HCT116 (cell line): Measurements from ENCODE around the gene GRIK3. TPM values are rescaled to one million over a fixed set of nuclear protein-coding genes. Genes with fewer than 3 reads are reported as not detected.

Experiments
- ATAC-seq: fragments of 200-7000 bp; cut with Tn5 transposase; 2 replicates; pipeline ENCODE4 v1.9.1; 2020; ENCODE audit warnings: mild to moderate bottlenecking, moderate library complexity
- BruUV-seq: library from RNA; stranded (reverse); fragments of 400-500 nt; replicated peaks from 2 replicates; lab custom pipeline; 2021; lab: Mats Ljungman, UMichigan
- CTCF ChIA-PET: fragments of 300-600 bp; sonication (Branson Sonifier 250); formaldehyde crosslinking; loops from one replicate; lab custom pipeline; 2021; ENCODE audit warnings: antibody characterized with exemption; lab: Charles Lee
- POLR2A ChIA-PET: fragments of 300-600, 350-600 bp; sonication (Branson Sonifier 250); formaldehyde crosslinking; loops from one replicate; lab custom pipeline; 2021; ENCODE audit warnings: antibody characterized with exemption; lab: Charles Lee
- RAD21 ChIA-PET, 2 experiments: fragments of 300-600 bp; sonication (Branson Sonifier 250); formaldehyde crosslinking; loops; one replicate each; lab custom pipeline; 2023; ENCODE audit warnings: low total read pairs in 2 of 2; ENCODE audit not compliant: uncharacterized antibody in 2 of 2, unreplicated experiment in 2 of 2, low non-redundant PET in 1 of 2; lab: Charles Lee
- DNase-seq: peaks from one replicate; pipeline ENCODE4 v3.0.0-alpha.2; 2010; ENCODE audit warnings: low read depth, low spot score
- H2AFZ ChIP-seq: fragments of 200-600 bp; shearing (Covaris generic), sonication (generic); 2 replicates; pipeline ENCODE4 v1.6.1; 2017; ENCODE audit warnings: low read depth, mixed run types, mixed read lengths, antibody characterized with exemption, low read length; ENCODE audit not compliant: poor library complexity, severe bottlenecking
- H3K27ac ChIP-seq: 2 replicates; pipeline ENCODE4 v1.5.1; 2012; ENCODE audit warnings: low read depth, low read length
- H3K27me3 ChIP-seq: fragments of 200-600 bp; sonication (generic); 2 replicates; pipeline ENCODE4 v1.6.1; 2016; ENCODE audit warnings: mixed run types, low read length, mixed read lengths; ENCODE audit not compliant: insufficient read depth
- H3K36me3 ChIP-seq, 2 experiments: fragments of 200-500 bp in 1 of 2; fragments of 200-600 bp in 1 of 2; sonication (Bioruptor generic) in 1 of 2; sonication (generic) in 1 of 2; 2 replicates each; pipeline versions ENCODE4 v1.5.1 to v1.6.1; 2014 to 2016; ENCODE audit warnings: low read length in 2 of 2, inconsistent platforms in 1 of 2, mixed read lengths in 1 of 2, mixed run types in 1 of 2; ENCODE audit not compliant: insufficient read depth in 2 of 2, control insufficient read depth in 1 of 2
- H3K4me1 ChIP-seq, 2 experiments: fragments of 200-600 bp in 1 of 2; sonication (generic) in 1 of 2; 2 replicates each; pipeline versions ENCODE4 v1.5.1 to v1.6.1; 2012 to 2017; ENCODE audit warnings: low read length in 2 of 2, inconsistent platforms in 1 of 2, mild to moderate bottlenecking in 1 of 2, mixed read lengths in 1 of 2, mixed run types in 1 of 2, moderate library complexity in 1 of 2; ENCODE audit not compliant: insufficient read depth in 2 of 2, control insufficient read depth in 1 of 2
- H3K4me2 ChIP-seq: fragments of 200-600 bp; sonication (generic); 2 replicates; pipeline ENCODE4 v1.6.1; 2017; ENCODE audit warnings: mixed run types, low read length, mixed read lengths
- H3K4me3 ChIP-seq, 2 experiments: fragments of 200-600 bp in 1 of 2; sonication (generic) in 1 of 2; replicated peaks in 1 of 2; 2 replicates each; pipeline ENCODE4 v1.5.1; 2011 to 2016; ENCODE audit warnings: low read length in 2 of 2, control low read depth in 1 of 2, low read depth in 1 of 2, mild to moderate bottlenecking in 1 of 2, mixed read lengths in 1 of 2, mixed run types in 1 of 2
- H3K79me2 ChIP-seq: fragments of 200-600 bp; sonication (generic); 2 replicates; pipeline ENCODE4 v1.6.1; 2017; ENCODE audit warnings: mild to moderate bottlenecking, mixed run types, low read length, moderate library complexity, mixed read lengths; ENCODE audit not compliant: insufficient read depth
- H3K9ac ChIP-seq: fragments of 200-600 bp; sonication (generic); 2 replicates; pipeline ENCODE4 v1.6.1; 2016; ENCODE audit warnings: low read length, mixed read lengths
- H3K9me2 ChIP-seq: fragments of 200-600 bp; sonication (generic), shearing (Covaris generic); 2 replicates; pipeline ENCODE4 v1.6.1; 2017; ENCODE audit warnings: mixed run types, mild to moderate bottlenecking, moderate library complexity; ENCODE audit not compliant: insufficient read depth
- H3K9me3 ChIP-seq, 2 experiments: fragments of 200-500 bp in 1 of 2; fragments of 200-600 bp in 1 of 2; sonication (Bioruptor generic) in 1 of 2; sonication (generic) in 1 of 2; 2 replicates each; pipeline ENCODE4 v1.6.1; 2014 to 2017; ENCODE audit warnings: low read length in 2 of 2, mixed read lengths in 2 of 2, inconsistent platforms in 1 of 2, low read depth in 1 of 2, mild to moderate bottlenecking in 1 of 2, mixed run types in 1 of 2, moderate library complexity in 1 of 2; ENCODE audit not compliant: control insufficient read depth in 1 of 2, insufficient read depth in 1 of 2
- H4K20me1 ChIP-seq: fragments of 200-600 bp; sonication (generic), shearing (Covaris generic); 2 replicates; pipeline ENCODE4 v1.6.1; 2017; ENCODE audit warnings: mixed run types, mild to moderate bottlenecking, moderate library complexity; ENCODE audit not compliant: insufficient read depth
- CBX3 ChIP-seq: IDR thresholded peaks from 2 replicates; pipeline ENCODE4 v1.6.1; 2012; ENCODE audit warnings: low read depth
- CEBPB ChIP-seq: IDR thresholded peaks from 2 replicates; pipeline ENCODE4 v1.6.1; 2012; ENCODE audit warnings: low read depth
- EGR1 ChIP-seq: IDR thresholded peaks from 2 replicates; pipeline ENCODE4 v1.6.1; 2012; ENCODE audit warnings: low read depth
- ELF1 ChIP-seq: IDR thresholded peaks from 2 replicates; pipeline ENCODE4 v1.6.1; 2012; ENCODE audit warnings: low read depth, borderline replicate concordance
- EZH2 ChIP-seq: fragments of 200-600 bp; sonication (generic); IDR thresholded peaks from 2 replicates; pipeline ENCODE4 v1.6.1; 2017; ENCODE audit warnings: antibody characterized with exemption, mixed run types
- FOSL1 ChIP-seq: IDR thresholded peaks from 2 replicates; pipeline ENCODE4 v1.6.1; 2012; ENCODE audit warnings: low read depth
- JUND ChIP-seq: IDR thresholded peaks from 2 replicates; pipeline ENCODE4 v1.6.1; 2012
- MAX ChIP-seq: IDR thresholded peaks from 2 replicates; pipeline ENCODE4 v1.6.1; 2012
- POLR2A ChIP-seq: IDR thresholded peaks from 2 replicates; pipeline ENCODE4 v1.7.0; 2011; ENCODE audit warnings: borderline replicate concordance; ENCODE audit not compliant: insufficient read depth, insufficient read length; ENCODE audit errors: extremely low read depth
- POLR2AphosphoS5 ChIP-seq: IDR thresholded peaks from 2 replicates; pipeline ENCODE4 v1.6.1; 2011; ENCODE audit warnings: mild to moderate bottlenecking, low read depth, low read length, moderate library complexity
- SRF ChIP-seq: IDR thresholded peaks from 2 replicates; pipeline ENCODE4 v1.6.1; 2012; ENCODE audit warnings: low read depth
- YY1 ChIP-seq: IDR thresholded peaks from 2 replicates; pipeline ENCODE4 v1.6.1; 2011; ENCODE audit warnings: low read length, low read depth, moderate library complexity, mild to moderate bottlenecking; ENCODE audit not compliant: insufficient replicate concordance; ENCODE audit errors: extremely low read depth
- intact Hi-C: fragments of 100-400 bp; cut with micrococcal nuclease; formaldehyde crosslinking; loops from 2 replicates; pipeline ENCODE4 v1.10.0; 2022
- total RNA-seq: library from RNA; stranded (reverse); gene quantifications from one replicate; pipeline ENCODE4 v1.2.1, GENCODE V29; 2021; ENCODE audit not compliant: unreplicated experiment
- TF ChIP-seq, protein P1 (sequence below): IDR thresholded peaks from 2 replicates; pipeline ENCODE4 v1.6.1; 2011; ENCODE audit warnings: mild to moderate bottlenecking, low read length, moderate library complexity; ENCODE audit not compliant: insufficient replicate concordance; ENCODE audit errors: extremely low read depth
- TF ChIP-seq, protein P2 (sequence below): IDR thresholded peaks from 2 replicates; pipeline ENCODE4 v1.6.1; 2012

The GRIK3 gene
- total RNA-seq, 1 experiment from 2014 or later = not detected

GRCh38 chr1:36863500-36863899 is 170.8 kb downstream of the GRIK3 start:
- Histone ChIP-seq H3K27ac (no peak overlapping the region), H3K9ac (no peak overlapping the region), H2AFZ (no peak overlapping the region), H3K4me2 (no peak overlapping the region), H3K4me3 (no peak overlapping the region), H3K79me2 (no peaks in the 10 kb centered on the region), H3K9me2 (no peaks in the 10 kb centered on the region), H3K27me3 (peaks cover 43% of the 10 kb centered on the region)
- no TSS peak for BruUV-seq
- ChIA-PET RAD21 (no interaction called here), CTCF (interaction anchor here (1.0 to 1.5 kb wide), 8 partner anchors 9 to 571 kb away, joined by 3 to 7 read pairs (median 3); no protein-coding TSS in a partner anchor), POLR2A (no interaction called here)
- TF ChIP-seq, protein P1, sequence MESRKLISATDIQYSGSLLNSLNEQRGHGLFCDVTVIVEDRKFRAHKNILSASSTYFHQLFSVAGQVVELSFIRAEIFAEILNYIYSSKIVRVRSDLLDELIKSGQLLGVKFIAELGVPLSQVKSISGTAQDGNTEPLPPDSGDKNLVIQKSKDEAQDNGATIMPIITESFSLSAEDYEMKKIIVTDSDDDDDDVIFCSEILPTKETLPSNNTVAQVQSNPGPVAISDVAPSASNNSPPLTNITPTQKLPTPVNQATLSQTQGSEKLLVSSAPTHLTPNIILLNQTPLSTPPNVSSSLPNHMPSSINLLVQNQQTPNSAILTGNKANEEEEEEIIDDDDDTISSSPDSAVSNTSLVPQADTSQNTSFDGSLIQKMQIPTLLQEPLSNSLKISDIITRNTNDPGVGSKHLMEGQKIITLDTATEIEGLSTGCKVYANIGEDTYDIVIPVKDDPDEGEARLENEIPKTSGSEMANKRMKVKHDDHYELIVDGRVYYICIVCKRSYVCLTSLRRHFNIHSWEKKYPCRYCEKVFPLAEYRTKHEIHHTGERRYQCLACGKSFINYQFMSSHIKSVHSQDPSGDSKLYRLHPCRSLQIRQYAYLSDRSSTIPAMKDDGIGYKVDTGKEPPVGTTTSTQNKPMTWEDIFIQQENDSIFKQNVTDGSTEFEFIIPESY = no peak
- TF ChIP-seq YY1 (no peak), SRF (no peak), CEBPB (no peak), ELF1 (no peak), EGR1 (no peak), FOSL1 (no peak), POLR2A (no peak), EZH2 (no peak), JUND (no peak), POLR2AphosphoS5 (no peak), MAX (no peak), CBX3 (no peak)
- TF ChIP-seq, protein P2, sequence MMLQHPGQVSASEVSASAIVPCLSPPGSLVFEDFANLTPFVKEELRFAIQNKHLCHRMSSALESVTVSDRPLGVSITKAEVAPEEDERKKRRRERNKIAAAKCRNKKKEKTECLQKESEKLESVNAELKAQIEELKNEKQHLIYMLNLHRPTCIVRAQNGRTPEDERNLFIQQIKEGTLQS = no peak
- TF ChIP-seq, all 23 proteins: peak for 0
- DNase-seq (no peak), ATAC-seq (no peak)
- Histone ChIP-seq H3K36me3 (no peaks in the 10 kb centered on the region), H3K4me1 (no peaks in the 10 kb centered on the region), H3K9me3 (no peaks in the 10 kb centered on the region), H4K20me1 (no peaks in the 10 kb centered on the region)
- intact Hi-C loops = no loop called here
